ENCODE data around the gene TEPSIN.

TEPSIN gene

DNA sequence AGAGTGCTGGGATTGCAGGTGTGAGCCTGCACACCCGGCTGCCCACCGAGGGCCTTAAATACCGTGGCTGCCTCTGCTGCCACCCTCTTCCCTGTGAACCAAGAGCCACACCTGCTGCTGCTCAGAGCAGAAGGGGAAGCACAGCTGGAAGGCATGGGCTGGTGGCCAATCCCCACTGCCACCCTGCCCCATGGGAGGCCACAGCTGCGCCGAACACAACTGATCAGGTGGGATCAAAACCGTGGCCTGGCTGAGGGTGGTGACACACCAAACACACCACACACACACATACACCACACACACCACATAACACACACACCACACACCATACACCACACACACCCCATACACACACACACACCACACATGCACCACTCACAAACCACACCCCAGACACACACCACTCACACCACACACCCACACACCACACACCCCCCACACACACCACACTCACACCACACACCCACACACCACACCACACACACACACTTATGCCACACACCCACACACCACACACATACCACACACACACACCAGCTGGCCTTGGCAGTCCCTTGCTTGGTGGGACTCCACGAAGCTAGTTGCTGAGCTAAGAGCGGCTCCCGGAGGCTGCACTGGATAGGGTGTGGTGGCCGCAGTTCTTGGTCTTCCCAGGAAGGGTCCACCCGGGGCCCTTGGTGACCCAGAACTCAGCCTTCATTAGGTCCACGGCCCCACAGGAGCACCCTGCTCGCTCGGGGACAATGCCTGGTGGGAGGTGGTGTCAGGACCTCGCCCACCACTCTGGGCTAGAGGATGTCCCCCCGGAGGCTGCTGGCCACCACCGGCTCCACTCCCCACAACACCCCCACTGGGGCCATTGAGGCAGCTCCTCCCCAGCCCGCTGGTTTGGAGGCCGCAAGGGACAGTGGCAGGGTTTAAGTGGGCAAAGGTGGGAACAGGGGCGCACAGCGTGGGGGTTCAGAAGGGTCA lies 31.0 kb downstream of the TEPSIN start:
- Histone ChIP-seq H3K79me2 (ENCODE audit: insufficient read depth, low read length) (peaks cover 3% of the 10 kb centered on the region; the same call in 1 of the 2 replicates), H3K4me1 (ENCODE audit: insufficient read depth, low read length) (no peaks in the 10 kb centered on the region), H3K4me3 (ENCODE audit: low read depth in 1 of 2, low read length in 2 of 2) (no peak overlapping the region), H2AFZ (ENCODE audit: low read depth, low read length) (no peak overlapping the region), H3K36me3 (ENCODE audit: insufficient read depth, low read length) (peaks cover 49% of the 10 kb centered on the region), H3K4me2 (ENCODE audit: insufficient read depth, low read length) (no peak overlapping the region), H3K9ac (ENCODE audit: low read depth, low read length) (no peak overlapping the region), H3K27me3 (ENCODE audit: insufficient read depth, low read length, poor library complexity) (no peaks in the 10 kb centered on the region), H4K20me1 (ENCODE audit: insufficient read depth, low read length) (peaks cover 26% of the 10 kb centered on the region), H3K9me3 (ENCODE audit: insufficient read depth, low read length, severe bottlenecking) (no peaks in the 10 kb centered on the region), H3K27ac (ENCODE audit: low read length) (no peak overlapping the region)
- peak; percentile 53 for DNase-seq
- TF ChIP-seq, protein P1, sequence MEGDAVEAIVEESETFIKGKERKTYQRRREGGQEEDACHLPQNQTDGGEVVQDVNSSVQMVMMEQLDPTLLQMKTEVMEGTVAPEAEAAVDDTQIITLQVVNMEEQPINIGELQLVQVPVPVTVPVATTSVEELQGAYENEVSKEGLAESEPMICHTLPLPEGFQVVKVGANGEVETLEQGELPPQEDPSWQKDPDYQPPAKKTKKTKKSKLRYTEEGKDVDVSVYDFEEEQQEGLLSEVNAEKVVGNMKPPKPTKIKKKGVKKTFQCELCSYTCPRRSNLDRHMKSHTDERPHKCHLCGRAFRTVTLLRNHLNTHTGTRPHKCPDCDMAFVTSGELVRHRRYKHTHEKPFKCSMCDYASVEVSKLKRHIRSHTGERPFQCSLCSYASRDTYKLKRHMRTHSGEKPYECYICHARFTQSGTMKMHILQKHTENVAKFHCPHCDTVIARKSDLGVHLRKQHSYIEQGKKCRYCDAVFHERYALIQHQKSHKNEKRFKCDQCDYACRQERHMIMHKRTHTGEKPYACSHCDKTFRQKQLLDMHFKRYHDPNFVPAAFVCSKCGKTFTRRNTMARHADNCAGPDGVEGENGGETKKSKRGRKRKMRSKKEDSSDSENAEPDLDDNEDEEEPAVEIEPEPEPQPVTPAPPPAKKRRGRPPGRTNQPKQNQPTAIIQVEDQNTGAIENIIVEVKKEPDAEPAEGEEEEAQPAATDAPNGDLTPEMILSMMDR (IDR thresholded peaks at IDR 0.05; ENCODE audit: borderline replicate concordance, extremely low read depth, low read length, poor library complexity, severe bottlenecking), result no peak
- ATAC-seq (ENCODE audit: insufficient read depth, low read depth), result peak; percentile 73

DNA sequence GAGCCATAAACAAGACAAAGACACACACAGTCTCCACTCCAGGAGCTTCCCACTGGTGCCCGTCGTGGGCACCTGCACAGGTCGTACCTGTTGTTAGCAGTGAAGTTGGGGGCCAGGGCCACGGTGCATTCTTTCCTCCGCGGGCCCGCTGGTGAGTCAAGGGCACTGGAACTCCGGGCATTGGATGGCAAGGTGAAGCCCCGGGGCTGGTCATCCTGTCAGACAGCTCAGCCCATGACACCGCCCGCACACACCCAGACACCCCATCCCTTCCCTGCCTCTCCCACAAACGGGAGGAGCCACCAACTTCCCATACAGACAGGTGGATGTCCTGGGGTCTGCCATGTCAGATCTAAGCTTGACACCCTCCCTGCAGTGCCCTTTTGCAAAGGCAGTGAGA lies 32.2 kb downstream of the TEPSIN start:
- H3K4me1 ChIP-seq (ENCODE audit: insufficient read depth, low read length), result no peaks in the 10 kb centered on the region
- H2AFZ ChIP-seq (ENCODE audit: low read depth, low read length), result no peak overlapping the region
- ATAC-seq (ENCODE audit: insufficient read depth, low read depth) (no peak), DNase-seq (no peak)
- peaks cover 51% of the 10 kb centered on the region for H3K36me3 ChIP-seq (ENCODE audit: insufficient read depth, low read length)
- H3K27me3 ChIP-seq (ENCODE audit: insufficient read depth, low read length, poor library complexity), result no peaks in the 10 kb centered on the region
- no peaks in the 10 kb centered on the region for H3K9me3 ChIP-seq (ENCODE audit: insufficient read depth, low read length, severe bottlenecking)
- no peak overlapping the region for H3K9ac ChIP-seq (ENCODE audit: low read depth, low read length)
- no peak overlapping the region for H3K4me3 ChIP-seq (ENCODE audit: low read depth in 1 of 2, low read length in 2 of 2)
- H3K4me2 ChIP-seq (ENCODE audit: insufficient read depth, low read length), result no peak overlapping the region
- H4K20me1 ChIP-seq (ENCODE audit: insufficient read depth, low read length), result peaks cover 20% of the 10 kb centered on the region; the same call in 1 of the 2 replicates
- no peak overlapping the region for H3K27ac ChIP-seq (ENCODE audit: low read length)
- no peak for TF ChIP-seq EZH2 (IDR thresholded peaks at IDR 0.05; ENCODE audit: borderline replicate concordance, low read depth, low read length, severe bottlenecking)
- TF ChIP-seq, protein P1 (IDR thresholded peaks at IDR 0.05; ENCODE audit: borderline replicate concordance, extremely low read depth, low read length, poor library complexity, severe bottlenecking), result no peak
- no peaks in the 10 kb centered on the region for H3K79me2 ChIP-seq (ENCODE audit: insufficient read depth, low read length)

DNA sequence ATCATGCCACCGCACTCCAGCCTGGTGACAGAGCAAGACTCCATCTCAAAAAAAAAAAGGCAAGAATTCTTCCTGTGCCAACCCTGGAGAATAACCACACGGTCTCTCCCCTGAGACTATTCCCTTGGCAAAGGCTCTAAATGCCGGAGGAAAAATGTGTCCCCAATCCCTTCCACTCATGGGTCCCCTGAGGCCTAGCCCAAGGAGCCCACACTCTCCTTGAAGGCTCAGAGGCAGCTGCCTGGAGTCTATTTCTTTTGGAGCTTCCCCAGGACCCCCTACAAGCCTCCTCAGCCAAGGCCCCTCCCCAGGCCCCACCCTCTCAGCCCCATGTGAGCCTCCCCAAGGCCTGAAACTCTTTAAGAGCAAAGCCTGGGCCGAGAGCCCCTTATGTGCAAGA lies 32.7 kb downstream of the TEPSIN start:
- H3K4me2 ChIP-seq (ENCODE audit: insufficient read depth, low read length), result no peak overlapping the region
- H3K4me1 ChIP-seq (ENCODE audit: insufficient read depth, low read length), result no peaks in the 10 kb centered on the region
- no peak overlapping the region for H3K9ac ChIP-seq (ENCODE audit: low read depth, low read length)
- no peak overlapping the region for H3K4me3 ChIP-seq (ENCODE audit: low read depth in 1 of 2, low read length in 2 of 2)
- H3K9me3 ChIP-seq (ENCODE audit: insufficient read depth, low read length, severe bottlenecking), result no peaks in the 10 kb centered on the region
- DNase-seq, result no peak
- peaks cover 16% of the 10 kb centered on the region; the same call in 1 of the 2 replicates for H4K20me1 ChIP-seq (ENCODE audit: insufficient read depth, low read length)
- no peak for ATAC-seq (ENCODE audit: insufficient read depth, low read depth)
- H3K79me2 ChIP-seq (ENCODE audit: insufficient read depth, low read length), result no peaks in the 10 kb centered on the region
- peaks cover 51% of the 10 kb centered on the region for H3K36me3 ChIP-seq (ENCODE audit: insufficient read depth, low read length)
- no peak for TF ChIP-seq EZH2 (IDR thresholded peaks at IDR 0.05; ENCODE audit: borderline replicate concordance, low read depth, low read length, severe bottlenecking)
- TF ChIP-seq, protein P1 (IDR thresholded peaks at IDR 0.05; ENCODE audit: borderline replicate concordance, extremely low read depth, low read length, poor library complexity, severe bottlenecking), result no peak
- H2AFZ ChIP-seq (ENCODE audit: low read depth, low read length), result no peak overlapping the region
- no peaks in the 10 kb centered on the region for H3K27me3 ChIP-seq (ENCODE audit: insufficient read depth, low read length, poor library complexity)
- H3K27ac ChIP-seq (ENCODE audit: low read length), result no peak overlapping the region

Measured in DND-41 (cell line).